ENCODE data around the gene FOXN3.

Gene FOXN3, protein sequence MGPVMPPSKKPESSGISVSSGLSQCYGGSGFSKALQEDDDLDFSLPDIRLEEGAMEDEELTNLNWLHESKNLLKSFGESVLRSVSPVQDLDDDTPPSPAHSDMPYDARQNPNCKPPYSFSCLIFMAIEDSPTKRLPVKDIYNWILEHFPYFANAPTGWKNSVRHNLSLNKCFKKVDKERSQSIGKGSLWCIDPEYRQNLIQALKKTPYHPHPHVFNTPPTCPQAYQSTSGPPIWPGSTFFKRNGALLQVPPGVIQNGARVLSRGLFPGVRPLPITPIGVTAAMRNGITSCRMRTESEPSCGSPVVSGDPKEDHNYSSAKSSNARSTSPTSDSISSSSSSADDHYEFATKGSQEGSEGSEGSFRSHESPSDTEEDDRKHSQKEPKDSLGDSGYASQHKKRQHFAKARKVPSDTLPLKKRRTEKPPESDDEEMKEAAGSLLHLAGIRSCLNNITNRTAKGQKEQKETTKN

DNA sequence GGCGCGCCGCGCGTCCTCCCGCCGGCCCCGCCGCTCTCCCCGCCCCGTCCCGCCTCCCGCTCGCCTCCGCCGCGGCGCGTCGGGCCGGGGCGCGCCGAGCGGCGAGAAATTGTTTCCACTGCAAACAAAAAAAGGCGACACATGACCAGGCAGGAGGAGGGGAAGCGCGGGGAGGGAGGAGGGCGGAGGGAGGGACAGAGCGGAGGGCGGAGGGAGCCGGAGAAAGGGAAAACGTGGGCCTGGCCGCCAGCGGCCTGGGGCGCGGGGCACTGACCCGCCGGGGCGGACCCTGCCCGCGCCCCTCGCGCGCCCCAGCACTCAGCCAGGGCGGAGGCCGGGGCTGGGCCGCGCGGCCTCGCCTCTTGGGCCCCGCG, at the start of gene FOXN3:
FOXN3 (minus strand) TSS at position 143 of the 374 bp plus-strand sequence. CDS start 4,757 bp downstream, outside the sequence.
- DNase-seq = no peak

DNA sequence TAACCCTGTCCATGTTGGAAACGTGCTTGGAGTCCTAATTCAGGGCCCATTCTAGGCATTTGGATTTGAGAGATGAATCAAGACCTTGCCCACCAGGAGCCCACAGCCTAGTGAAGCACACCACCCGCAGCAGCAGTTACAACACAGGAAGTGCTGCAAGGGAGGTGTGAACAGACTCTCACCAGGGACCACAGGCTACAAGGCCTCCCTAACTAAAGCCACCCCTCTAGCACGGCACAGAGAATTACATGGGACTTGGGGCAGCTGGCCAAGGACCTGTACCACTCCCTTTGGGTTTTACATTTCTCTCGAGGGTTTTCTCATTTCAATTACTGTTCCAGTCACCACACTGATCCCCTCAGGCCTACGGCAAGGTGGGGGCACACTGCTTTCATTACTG, 49.5 kb upstream of the FOXN3 start:
- DNase-seq = no peak

DNA sequence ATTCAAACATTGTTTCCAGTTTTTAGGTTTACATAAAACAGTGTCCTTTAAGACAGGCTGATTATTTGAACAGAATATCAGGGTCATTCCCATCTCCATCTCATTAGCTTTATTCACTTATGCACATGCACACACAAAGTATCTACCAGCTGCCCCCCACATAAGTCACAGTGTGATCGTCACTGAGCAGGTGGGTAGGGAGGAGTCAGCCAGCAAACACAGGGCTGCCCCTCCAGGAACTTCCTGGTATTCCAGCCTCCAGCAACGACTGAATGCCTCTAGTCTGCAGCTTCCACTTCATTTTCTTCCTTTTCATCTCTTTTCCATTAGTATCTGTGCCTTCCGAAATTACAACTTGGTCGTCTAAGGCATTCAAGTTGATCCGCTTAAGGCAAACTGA, 48.8 kb upstream of the FOXN3 start:
- DNase-seq = no peak

DNA sequence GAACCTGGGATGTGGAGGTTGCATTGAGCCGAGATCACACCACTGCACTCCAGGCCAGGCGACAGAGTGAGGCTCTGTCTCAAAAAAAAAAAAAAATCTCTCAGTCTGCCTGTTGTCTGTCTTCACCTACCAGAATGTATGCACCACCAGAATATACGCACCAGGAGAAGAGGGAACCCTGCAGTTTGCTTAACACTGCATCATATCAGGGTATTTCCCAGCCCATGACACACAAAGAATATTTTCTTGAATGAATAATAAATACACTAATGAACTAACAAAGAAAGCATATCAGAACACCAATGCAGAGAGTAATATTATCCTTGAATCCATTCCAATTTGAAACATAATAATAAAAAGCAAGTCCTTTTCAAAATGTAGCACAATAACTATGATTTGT, 44.2 kb upstream of the FOXN3 start:
- no peak for DNase-seq

DNA sequence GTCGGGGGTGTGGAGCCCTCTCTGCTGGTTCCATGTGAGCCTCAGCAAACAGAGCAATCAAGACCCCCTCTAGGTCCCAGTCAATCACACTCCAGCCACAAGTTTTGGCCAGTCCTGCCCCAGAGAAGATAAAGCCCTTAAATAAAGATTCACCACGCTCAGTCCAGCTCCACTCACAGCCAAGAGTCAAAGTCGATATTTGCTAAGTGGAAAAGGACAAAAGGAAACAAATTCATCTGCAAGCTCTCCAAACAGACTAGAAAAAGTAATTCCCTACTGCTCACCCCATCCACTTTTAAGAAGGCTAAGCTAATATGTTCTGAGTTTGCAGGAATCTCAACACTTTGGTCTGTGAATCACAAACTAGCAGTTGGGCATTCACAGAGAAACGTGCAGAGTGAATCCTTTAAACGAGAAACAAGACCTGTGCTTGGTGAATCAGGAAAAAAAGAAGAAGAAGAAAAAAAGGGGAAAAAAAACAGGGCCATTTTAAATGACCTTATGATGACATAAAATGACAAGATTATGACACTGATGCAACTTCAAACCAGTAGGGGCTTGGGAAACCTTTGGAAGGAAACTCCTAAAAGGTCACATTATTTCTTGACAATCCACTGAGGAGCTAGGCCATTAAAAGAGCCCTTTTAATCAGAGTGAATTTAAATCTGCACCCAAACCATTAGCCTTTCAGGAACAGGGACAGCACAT, 41.8 kb upstream of the FOXN3 start:
- no peak for DNase-seq

DNA sequence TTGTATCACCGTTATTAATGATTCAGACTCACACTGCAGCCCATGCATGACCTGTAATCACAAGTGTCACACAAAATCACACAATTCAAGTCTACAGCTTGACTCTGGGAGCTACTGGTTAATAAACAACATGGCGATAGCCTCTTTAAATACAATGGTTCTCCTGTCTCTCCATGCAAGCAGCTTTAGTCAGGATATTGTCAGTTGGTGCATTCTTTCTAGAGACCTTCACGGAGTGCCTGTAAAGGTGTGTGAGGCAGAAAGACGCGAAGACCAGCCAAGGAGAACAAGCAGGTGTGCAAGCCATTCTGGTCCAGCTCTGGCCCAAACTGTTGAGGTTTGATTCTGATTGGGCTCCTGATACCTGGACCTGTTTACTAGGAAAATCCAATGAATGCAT, 40.0 kb upstream of the FOXN3 start:
- no peak for DNase-seq

DNA sequence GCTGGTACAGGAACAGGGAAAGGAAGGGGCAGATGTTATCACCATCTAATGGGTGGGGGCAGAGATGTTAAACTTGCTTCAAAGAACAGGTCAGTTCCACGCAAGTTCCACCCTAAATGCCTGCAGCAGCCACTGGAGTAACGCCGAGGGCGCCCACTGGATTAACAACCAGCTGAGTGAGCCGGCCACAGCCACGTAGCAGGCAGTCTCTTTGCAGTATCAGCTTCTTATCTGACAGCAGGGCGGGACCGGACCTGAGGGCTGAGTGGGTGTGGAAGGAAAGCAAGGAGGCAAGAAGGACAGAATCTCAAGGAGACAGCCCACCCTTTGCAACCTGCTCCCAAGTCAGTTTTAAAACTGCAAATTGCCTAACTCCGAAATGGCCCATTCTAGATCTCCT, 38.4 kb upstream of the FOXN3 start:
- DNase-seq = no peak

DNA sequence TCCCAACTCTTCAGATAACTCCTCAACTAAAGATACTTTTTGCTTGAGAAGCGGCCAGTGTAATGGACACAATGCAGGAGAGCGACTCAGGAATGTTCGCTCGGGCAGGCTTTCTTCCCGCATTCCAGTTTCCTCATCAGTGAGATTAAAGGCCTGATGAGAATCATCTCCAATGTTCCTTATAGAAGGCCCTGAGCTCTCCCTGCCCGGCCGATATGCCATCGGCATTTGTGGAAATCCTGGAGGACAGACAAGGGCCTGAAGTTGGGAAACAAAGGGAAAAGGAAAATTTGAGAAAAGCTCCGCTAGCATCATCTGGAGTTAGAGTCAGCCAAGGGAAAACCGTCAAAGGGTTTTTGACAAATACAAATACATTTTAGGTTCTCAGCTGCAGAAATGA, 38.0 kb upstream of the FOXN3 start:
- DNase-seq = no peak

DNA sequence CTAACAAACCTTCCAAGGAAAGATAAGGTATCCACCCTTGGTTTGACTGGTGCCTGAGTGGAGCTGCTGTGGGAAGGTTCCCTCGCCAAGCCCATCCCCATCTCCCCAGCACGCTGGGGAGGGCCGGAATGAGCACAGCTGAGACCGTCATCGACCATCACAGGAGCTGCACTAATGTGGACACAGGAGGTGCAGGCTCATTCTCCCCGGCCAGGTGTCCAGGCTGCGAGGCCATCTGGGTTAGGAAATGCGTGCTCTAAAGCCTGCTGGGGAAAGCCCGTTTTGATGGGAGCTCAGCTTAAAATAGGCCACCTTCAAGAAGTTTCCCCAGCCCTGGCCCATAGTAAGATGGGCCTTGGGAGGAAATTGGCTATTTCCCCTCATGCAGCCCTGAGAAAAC, 35.2 kb upstream of the FOXN3 start:
- no peak for DNase-seq

DNA sequence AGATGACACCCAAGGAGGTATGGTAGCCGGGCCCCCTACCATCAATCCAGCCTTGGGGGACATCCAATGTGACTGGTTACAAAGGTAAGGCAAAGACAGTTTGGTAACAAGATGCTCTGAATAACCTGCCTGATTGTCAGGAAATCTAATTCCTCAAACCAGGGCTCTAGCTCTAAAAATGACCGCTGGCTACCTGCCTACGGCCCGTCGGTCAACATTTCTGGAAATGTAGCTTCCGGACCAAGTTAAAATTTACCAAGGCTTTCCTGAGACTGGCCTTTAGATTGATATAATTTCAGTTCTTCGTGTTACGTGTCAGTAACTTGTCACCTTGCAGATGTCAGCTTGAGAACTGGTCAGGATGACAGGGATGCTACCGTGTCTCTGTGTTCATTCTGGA, 34.2 kb upstream of the FOXN3 start:
- DNase-seq = no peak

DNA sequence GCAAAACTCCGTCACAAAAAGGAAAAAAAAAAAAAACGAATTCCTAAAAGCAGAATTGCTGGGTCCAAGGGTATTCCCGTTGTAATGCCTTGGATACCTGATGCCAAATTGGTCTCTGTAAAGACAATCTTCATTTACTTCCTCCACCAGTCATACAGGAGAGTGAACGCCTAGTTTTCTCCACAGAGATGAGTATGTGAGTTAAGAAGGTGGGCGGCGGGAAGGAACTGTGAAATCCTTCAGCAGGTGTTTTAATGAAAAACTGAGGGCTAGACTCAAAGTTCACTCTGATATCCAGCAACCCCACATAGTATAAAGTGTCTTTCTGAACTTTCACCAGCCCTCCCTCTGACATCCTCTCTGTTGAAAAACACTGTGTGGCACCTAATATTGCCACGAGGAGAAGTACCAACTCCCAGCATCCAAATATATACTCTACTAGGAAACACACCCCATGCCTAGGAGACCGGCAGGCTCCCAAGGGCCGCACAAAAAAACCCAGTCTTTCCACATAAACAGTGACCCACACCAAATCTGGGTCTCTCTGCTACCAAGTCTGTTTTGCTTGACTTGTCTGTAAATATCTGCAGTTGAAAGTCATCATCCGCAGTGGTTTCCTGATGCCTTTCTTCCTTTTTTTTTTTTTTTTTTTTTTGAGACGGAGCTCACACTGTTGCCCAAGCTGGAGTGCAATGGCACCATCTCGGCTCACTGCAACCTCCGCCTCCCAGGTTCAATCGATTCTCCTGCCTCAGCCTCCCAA, 30.3 kb upstream of the FOXN3 start:
- no peak for DNase-seq

DNA sequence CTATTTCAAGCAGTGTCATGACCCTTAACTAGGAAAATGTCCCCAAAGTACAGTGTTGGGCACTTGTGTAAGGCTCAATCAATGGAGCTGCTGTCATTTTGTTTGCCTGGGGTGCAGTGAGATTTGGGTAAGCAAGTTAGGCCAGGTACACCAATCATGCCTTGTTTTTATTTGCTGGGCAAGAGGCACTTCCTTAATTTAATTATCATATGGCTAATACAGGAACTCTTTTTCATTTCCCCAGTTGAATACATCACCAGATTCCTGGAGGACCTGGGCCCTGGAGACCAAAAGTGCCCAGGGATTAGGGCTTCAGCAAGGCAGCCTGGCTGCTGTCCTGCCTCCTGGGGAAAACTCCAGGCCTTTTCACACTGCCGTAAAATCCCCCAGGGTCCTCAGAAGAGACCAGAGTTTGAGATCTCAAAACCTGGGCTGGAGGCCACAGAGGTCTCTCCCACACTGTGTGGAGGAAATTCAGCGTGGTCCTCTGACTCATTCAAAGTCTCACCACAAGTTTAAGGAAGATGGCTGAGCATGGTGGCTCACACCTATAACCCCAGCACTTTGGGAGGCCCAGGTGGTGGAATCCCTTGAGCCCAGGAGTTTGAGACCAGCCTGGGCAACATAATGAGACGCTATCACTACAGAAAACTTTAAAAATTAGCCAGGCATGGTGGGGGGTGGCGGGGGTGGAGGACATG, 28.4 kb upstream of the FOXN3 start:
- DNase-seq = no peak

DNA sequence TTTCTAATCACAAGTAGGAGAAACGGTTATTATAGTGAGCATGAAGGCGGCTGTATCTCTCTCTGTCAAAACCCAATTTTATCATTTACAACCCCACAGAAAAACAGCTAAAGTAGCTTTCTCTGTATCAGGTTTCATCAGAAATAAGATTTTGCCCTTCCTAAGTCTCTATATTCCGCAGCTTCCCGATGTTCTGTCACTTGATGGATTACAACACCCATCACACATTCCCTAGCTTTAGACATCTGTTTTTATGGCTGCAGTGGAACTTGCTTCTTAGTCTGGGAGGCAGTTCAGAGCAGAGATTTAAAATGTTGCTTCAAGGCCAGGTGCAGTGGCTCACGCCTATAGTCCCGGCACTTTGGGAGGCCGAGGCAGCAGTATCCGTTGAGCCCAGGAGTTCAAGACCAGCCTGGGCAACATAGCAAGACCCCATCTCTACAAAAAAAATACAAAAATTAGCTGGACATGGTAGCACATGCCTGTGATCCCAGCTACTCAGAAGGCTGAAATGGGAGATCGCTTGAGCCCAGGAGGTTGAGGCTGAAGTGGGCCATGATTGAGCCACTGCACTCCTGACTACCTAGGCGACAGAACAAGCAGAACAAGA, 27.6 kb upstream of the FOXN3 start:
- no peak for DNase-seq

DNA sequence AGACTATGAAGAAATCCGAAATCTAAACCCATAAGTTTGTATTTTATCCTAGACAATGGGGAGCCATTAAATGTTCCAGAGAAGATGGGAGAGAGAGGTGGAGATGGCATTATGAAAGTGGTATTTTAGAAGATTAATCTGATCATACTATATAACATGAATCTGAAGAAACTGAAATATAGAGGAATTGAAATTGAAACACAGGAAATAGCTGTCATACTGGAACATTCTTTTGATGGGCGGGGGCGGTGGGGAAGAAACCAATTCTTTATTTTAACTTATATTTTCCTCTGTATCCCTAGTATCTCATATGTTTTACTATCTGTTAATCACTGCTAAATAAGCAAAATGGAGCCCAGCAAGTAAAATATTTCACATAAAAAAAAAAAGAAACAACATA, 27.0 kb upstream of the FOXN3 start:
- DNase-seq = no peak

DNA sequence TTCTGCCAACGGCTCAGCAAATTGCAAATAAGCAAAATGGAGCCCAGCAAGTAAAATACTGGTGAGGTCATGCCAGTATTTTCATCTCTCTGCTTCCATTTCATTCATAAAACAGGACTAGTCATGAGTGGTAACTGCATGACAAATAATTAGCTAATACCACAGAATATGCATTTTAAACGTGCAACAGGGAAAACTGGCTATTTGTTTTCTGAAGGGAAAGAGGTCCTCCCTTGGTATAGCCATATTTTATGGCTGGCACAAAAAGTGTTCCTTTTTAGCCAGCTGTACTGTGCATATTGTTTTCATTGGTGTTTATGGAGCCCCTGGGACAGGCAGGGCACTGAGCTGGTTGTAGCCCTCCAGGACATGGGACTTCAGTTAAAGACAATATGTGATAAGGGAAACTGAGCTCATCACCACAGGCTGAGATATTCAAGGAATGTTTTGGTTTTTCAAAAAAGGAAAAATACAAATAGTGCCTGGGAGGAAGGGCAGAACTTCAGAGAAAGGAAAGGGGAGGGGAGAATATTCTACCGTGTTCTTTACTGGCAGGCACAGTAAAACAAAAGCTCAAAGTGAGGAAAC, 26.1 kb upstream of the FOXN3 start:
- no peak for DNase-seq

DNA sequence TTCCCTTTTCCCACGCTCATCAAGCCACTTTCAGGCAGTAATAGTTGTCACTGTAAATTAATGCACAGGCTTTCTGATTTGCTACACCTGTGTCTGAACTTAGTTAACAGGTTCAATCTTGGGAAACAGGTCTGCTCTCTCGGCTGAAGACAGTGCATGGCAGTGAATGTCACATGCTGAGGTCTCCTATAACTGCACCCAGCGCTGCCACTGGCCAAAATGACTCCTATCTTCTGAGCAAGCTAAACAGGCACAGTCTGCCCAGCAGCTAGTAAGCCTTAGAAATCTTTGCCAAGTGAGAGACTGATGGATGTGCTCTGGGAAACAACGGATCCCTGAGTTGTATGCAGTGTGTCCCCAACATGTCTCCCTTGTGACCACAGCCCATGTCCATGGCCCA, 25.2 kb upstream of the FOXN3 start:
- no peak for DNase-seq

DNA sequence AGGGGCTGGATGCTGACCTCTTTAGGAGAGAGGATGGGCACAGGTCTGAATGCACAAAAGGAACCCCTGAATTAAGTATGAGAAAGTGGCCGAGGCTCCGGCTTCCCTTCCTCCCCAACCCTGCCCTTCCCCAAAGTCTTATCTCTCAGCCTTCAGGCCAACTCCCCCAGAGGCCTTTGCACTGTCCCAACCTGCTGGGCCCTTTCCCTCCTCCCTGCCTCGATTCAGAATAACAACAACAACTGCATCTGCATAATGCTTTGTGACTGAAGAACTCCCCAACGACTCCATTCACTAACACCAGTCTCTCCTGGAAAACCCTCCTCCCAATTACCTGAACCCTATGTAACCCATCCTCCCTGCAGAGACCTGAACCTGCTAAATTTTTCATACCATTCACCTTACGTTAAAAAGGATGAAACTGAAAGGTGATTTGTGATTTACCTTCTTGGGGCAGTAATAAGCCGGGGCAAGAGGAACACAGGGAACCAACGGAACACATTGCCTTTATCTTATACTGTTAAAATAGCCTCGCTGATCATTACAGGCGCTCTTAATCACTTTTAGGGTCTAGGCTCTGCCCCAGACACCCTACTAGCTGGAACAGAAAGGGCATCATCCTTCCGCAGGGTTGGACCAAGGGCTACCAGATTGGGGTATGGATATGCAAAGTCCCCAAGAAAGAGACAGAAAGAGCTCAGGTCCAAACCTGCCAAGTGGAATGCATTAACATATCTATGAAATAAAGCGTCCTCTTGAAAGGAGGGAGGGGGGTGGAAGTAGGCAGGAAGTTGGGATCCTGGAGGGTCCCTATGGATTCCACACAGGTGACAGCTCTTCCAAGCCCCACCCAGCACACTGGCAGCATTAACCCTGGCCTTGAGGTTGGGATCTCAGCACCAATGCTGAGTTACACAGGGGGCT, 24.2 kb upstream of the FOXN3 start:
- DNase-seq = no peak

DNA sequence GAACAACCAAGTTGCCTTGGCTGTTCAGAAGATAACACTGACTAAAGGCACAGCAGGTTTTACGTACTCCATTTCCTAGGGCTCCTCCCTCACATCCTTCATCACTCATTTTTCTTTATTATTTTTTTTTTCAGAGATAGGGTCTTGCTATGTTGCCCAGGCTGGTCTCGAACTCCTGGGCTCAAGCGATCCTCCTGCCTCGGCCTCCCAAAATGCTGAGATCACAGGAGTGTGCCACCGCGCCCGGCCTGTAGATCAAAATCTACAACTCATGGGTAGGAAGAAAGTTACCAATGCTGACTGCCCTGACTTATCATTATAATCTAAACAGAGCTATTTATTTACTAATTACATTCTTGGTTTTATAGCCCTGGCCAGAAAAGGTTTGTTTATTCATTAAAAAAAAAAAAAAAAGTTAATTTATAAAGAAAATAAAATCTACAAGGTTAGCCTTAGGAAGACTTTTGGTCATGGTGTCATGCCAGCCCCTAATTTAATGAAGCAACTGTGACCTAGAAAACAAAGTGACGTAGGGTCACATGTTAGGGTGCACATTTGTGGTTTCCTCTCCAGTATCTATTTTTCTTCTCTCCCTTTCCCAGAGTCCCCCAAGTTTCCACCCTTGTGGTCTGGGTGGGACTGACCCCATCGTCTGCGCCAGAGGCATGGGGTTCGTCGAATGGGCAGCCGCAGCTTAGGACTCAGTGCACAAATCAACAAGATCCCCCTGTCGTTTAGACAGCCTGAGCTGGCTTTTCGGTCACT, 19.0 kb upstream of the FOXN3 start:
- DNase-seq = no peak

DNA sequence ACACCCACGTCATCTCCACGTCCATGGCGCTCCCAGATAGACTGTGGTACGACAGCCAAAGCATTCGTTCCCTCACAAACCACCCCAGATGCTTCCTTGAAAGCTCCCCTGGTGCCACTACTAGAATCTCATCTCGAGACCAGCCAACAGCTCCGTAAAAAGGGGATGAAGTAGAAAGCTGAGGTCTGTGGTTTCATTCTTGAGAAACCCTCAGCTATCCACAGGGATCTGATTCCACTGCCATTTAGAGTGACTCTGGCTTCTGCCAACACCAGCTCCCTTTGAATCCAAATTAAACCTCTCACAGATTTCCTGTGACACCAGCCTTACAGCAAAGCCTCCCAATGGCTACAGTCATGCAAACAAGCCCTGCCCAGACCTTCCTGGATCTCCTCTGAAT, 18.5 kb upstream of the FOXN3 start:
- DNase-seq = no peak

DNA sequence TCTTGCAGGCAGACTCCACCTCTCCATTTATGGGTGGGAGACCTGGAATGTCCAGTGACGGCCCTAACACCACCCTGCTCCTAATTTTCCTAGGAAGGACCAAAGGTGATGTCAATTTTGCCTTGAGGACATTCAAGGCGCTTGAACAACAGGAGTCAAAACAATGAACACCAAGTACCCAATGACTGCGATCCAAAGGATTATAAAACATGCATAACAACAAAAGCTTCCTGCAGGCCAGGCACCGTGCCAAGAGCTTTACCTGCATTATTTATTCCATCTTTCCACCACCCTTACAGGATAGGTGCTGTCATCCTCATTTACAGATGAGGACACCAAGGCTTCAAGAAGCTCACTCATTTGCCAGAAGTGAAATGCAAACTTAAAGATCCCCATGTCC, 15.2 kb upstream of the FOXN3 start:
- no peak for DNase-seq

All from NCI-H1436 treated with DMSO at 0.1 percent for 48 hours (cell line).